K562 (cell line): Measurements from ENCODE around the gene LILRA2. TPM values are rescaled to one million over a fixed set of nuclear protein-coding genes. Genes with fewer than 3 reads are reported as not detected.

Experiments
- ATAC-seq: fragments of 200-7000 bp; cut with Tn5 transposase; 3 replicates; pipeline ENCODE4 v1.9.1; 2020; ENCODE audit warnings: moderate library complexity
- BruUV-seq: library from RNA; stranded (reverse); fragments of 400-500 nt; replicated peaks from 2 replicates; lab custom pipeline; 2021; lab: Mats Ljungman, UMichigan
- CTCF ChIA-PET: fragments of 300-600 bp; formaldehyde crosslinking; extraction: SDS; loops from one replicate; lab custom pipeline; 2021; ENCODE audit warnings: low intra/inter-chr PET ratio; lab: Yijun Ruan, JAX
- POLR2A ChIA-PET: fragments of 300-600, 350-650 bp; sonication (Branson Sonifier 250); formaldehyde crosslinking; extraction: SDS; loops from one replicate; lab custom pipeline; 2021; ENCODE audit warnings: antibody characterized with exemption, inconsistent platforms; lab: Yijun Ruan, JAX
- DNase-seq, 4 experiments: peaks; one replicate each; pipeline versions ENCODE4 v3.0.0 to v3.0.0-alpha.2; 2011 to 2018; ENCODE audit warnings: low spot score in 3 of 4, mixed read lengths in 3 of 4; ENCODE audit errors: extremely low read depth in 1 of 4
- FAIRE-seq: peaks from 2 replicates; lab custom pipeline; 2011; peaks lifted over from hg19 to GRCh38; lab: Jason Lieb, UNC
- H2AFZ ChIP-seq: 2 replicates; pipeline ENCODE4 v1.6.0; 2011; ENCODE audit warnings: low read depth, low read length, control low read depth, inconsistent platforms
- H3K27ac ChIP-seq: fragments of 200-600 bp; 3 replicates; pipeline ENCODE4 v1.8.0; 2011; ENCODE audit warnings: low read depth, mild to moderate bottlenecking, control low read depth, inconsistent platforms, low read length, moderate library complexity, mixed read lengths; ENCODE audit errors: extremely low read depth
- H3K27me3 ChIP-seq, 2 experiments: fragments of 300-600 bp in 1 of 2; 2 replicates in 1 of 2; 3 replicates in 1 of 2; pipeline versions ENCODE4 v1.6.0 to v1.8.0; 2011; ENCODE audit warnings: inconsistent platforms in 2 of 2, low read length in 2 of 2, mild to moderate bottlenecking in 1 of 2, mixed read lengths in 1 of 2, moderate library complexity in 1 of 2; ENCODE audit not compliant: control insufficient read depth in 2 of 2, insufficient read depth in 2 of 2
- H3K36me3 ChIP-seq: fragments of 300-600 bp; 3 replicates; pipeline ENCODE4 v1.8.0; 2011; ENCODE audit warnings: mild to moderate bottlenecking, low read length, inconsistent platforms; ENCODE audit not compliant: control insufficient read depth, insufficient read depth
- H3K4me1 ChIP-seq, 2 experiments: fragments of 200-600 bp in 1 of 2; replicated peaks in 1 of 2; 2 replicates in 1 of 2; 3 replicates in 1 of 2; pipeline versions ENCODE4 v1.5.1 to v1.8.0; 2011; ENCODE audit warnings: inconsistent platforms in 2 of 2, low read length in 2 of 2, mild to moderate bottlenecking in 1 of 2, mixed read lengths in 1 of 2, moderate library complexity in 1 of 2; ENCODE audit not compliant: control insufficient read depth in 2 of 2, insufficient read depth in 2 of 2
- H3K4me2 ChIP-seq: 2 replicates; pipeline ENCODE4 v1.6.1; 2011; ENCODE audit warnings: low read length, control low read depth, inconsistent platforms, mixed read lengths; ENCODE audit not compliant: insufficient read depth
- H3K4me3 ChIP-seq: fragments of 200-600 bp; sonication (generic), shearing (Covaris generic); 2 replicates; pipeline ENCODE4 v1.5.1; 2016; ENCODE audit warnings: control low read depth, inconsistent platforms
- H3K79me2 ChIP-seq: fragments of 200-600 bp; 3 replicates; pipeline ENCODE4 v1.8.0; 2011; ENCODE audit warnings: low read length, inconsistent platforms; ENCODE audit not compliant: control insufficient read depth, insufficient read depth
- H3K9ac ChIP-seq, 2 experiments: 2 replicates each; pipeline versions ENCODE4 v1.6.0 to v1.6.1; 2011; ENCODE audit warnings: low read depth in 2 of 2, low read length in 2 of 2, control low read depth in 1 of 2, inconsistent platforms in 1 of 2, mild to moderate bottlenecking in 1 of 2, mixed read lengths in 1 of 2; ENCODE audit not compliant: insufficient read depth in 1 of 2
- H3K9me1 ChIP-seq: one replicate; pipeline ENCODE4 v1.6.0; 2011; ENCODE audit warnings: inconsistent platforms, mild to moderate bottlenecking, low read length, moderate library complexity; ENCODE audit not compliant: control insufficient read depth, insufficient read depth
- H3K9me3 ChIP-seq: replicated peaks from 2 replicates; pipeline ENCODE4 v1.5.1; 2011; ENCODE audit warnings: low read depth, low read length, inconsistent platforms; ENCODE audit not compliant: control insufficient read depth, insufficient read depth
- H4K20me1 ChIP-seq: replicated peaks from 2 replicates; pipeline ENCODE4 v1.6.1; 2011; ENCODE audit warnings: low read length, inconsistent platforms, mixed read lengths; ENCODE audit not compliant: control insufficient read depth, insufficient read depth
- ADNP ChIP-seq: fragments of 200-800 bp; sonication (Bioruptor generic); IDR thresholded peaks from 2 replicates; pipeline ENCODE4 v1.6.1; 2016; ENCODE audit warnings: missing genetic modification characterization, missing compliant biosample characterization
- CTCF ChIP-seq, 3 experiments: IDR thresholded peaks in 2 of 3; conservative IDR thresholded peaks in 1 of 3; 2 replicates each; pipeline ENCODE4 v1.5.1; 2011 to 2012; ENCODE audit warnings: low read length in 3 of 3, mild to moderate bottlenecking in 3 of 3, control low read depth in 2 of 3, improper control_type of control experiment in 1 of 3, inconsistent platforms in 1 of 3, low read depth in 1 of 3, mixed read lengths in 1 of 3, moderate library complexity in 1 of 3; ENCODE audit not compliant: insufficient read depth in 2 of 3
- FOS ChIP-seq: IDR thresholded peaks from 3 replicates; pipeline ENCODE4 v1.6.1; 2011; ENCODE audit not compliant: insufficient read length; ENCODE audit errors: extremely low read depth
- FOSL1 ChIP-seq: fragments of 200-800 bp; sonication (Bioruptor generic); conservative IDR thresholded peaks from 2 replicates; pipeline ENCODE4 v1.6.1; 2016; ENCODE audit warnings: missing genetic modification characterization, missing compliant biosample characterization
- HES1 ChIP-seq: fragments of 450-650 bp; IDR thresholded peaks from 2 replicates; pipeline ENCODE4 v1.6.1; 2016; ENCODE audit warnings: low read depth, mild to moderate bottlenecking, moderate library complexity
- MAFG ChIP-seq: fragments of 450-650 bp; conservative IDR thresholded peaks from 2 replicates; pipeline ENCODE4 v1.6.1; 2016; ENCODE audit warnings: missing genetic modification characterization, missing compliant biosample characterization
- MYBL2 ChIP-seq, 2 experiments: fragments of 450-650 bp in 1 of 2; sonication (generic) in 1 of 2; formaldehyde crosslinking in 1 of 2; IDR thresholded peaks; 2 replicates each; pipeline versions ENCODE4 v1.6.1 to v1.8.1; 2017 to 2022; ENCODE audit warnings: borderline replicate concordance in 1 of 2, inconsistent platforms in 1 of 2, low read depth in 1 of 2, mild to moderate bottlenecking in 1 of 2, missing genetic modification reagents in 1 of 2, moderate library complexity in 1 of 2
- PURB ChIP-seq: sonication (generic); formaldehyde crosslinking; IDR thresholded peaks from 2 replicates; pipeline ENCODE4 v1.9.0; 2021; ENCODE audit warnings: low read depth, mild to moderate bottlenecking, missing genetic modification reagents
- RBBP5 ChIP-seq: fragments of 200-600 bp; sonication (generic); IDR thresholded peaks from 2 replicates; pipeline ENCODE4 v1.6.1; 2012; ENCODE audit warnings: borderline replicate concordance, mild to moderate bottlenecking, low read length, control low read depth, inconsistent platforms; ENCODE audit not compliant: insufficient read depth, poor library complexity, severe bottlenecking
- RFX7 ChIP-seq: fragments of 250-450 bp; sonication (Bioruptor Pico); IDR thresholded peaks from 2 replicates; pipeline ENCODE4 v1.5.1; 2021; ENCODE audit warnings: mild to moderate bottlenecking
- SREBF2 ChIP-seq: sonication (generic); formaldehyde crosslinking; IDR thresholded peaks from 2 replicates; pipeline ENCODE4 v1.4.0; 2020; ENCODE audit warnings: mild to moderate bottlenecking, missing genetic modification reagents
- TCF3 ChIP-seq: sonication (generic); formaldehyde crosslinking; IDR thresholded peaks from 2 replicates; pipeline ENCODE4 v1.4.0; 2020; ENCODE audit warnings: mild to moderate bottlenecking, missing genetic modification reagents
- ZNF24 ChIP-seq: fragments of 450-650 bp; IDR thresholded peaks from 2 replicates; pipeline ENCODE4 v1.6.1; 2016
- ZNF274 ChIP-seq: IDR thresholded peaks from 2 replicates; pipeline ENCODE4 v1.6.1; 2011; ENCODE audit warnings: low read depth, mild to moderate bottlenecking, low read length, moderate library complexity, borderline replicate concordance
- ZNF77 ChIP-seq: fragments of 250-450 bp; sonication (Bioruptor Pico); IDR thresholded peaks from 2 replicates; pipeline ENCODE4 v1.5.0; 2020
- WGBS: fragments of 100-300 bp; shearing (Covaris generic); methylation state at CpG from one replicate; pipeline ENCODE4 v1.1.6; 2016; ENCODE audit warnings: low coverage, mixed read lengths; ENCODE audit not compliant: insufficient coverage; ENCODE audit errors: missing lambda C conversion rate; 5-methylcytosine and 5-hydroxymethylcytosine counted together
- in situ Hi-C: fragments of 300-500 bp; cut with MboI; formaldehyde crosslinking; loops from 4 replicates; pipeline ENCODE4 v1.15.0; 2018; ENCODE audit warnings: inconsistent platforms, mixed read lengths
- intact Hi-C: fragments of 100-400 bp; cut with micrococcal nuclease; formaldehyde crosslinking; loops from 2 replicates; pipeline ENCODE4 v1.14.2; 2022
- polyA plus RNA-seq, 8 experiments: library from polyadenylated mRNA; depleted of rRNA in 4 of 8; stranded (reverse) in 5 of 8; unstranded in 3 of 8; fragments of >200 nt; fragmentation: Nextera tagmentation in 2 of 8; fragmentation: Illumina TruSeq in 1 of 8; extraction: Ambion mirVana in 2 of 8; extraction: Trizol in 1 of 8; gene quantifications; 2 replicates each; pipeline versions ENCODE4 v1.2.1 to v1.2.3, GENCODE V29; 2011 to 2014; ENCODE audit warnings: inconsistent platforms in 1 of 8, missing spikeins in 1 of 8
- total RNA-seq, 7 experiments: library from RNA; depleted of rRNA in 6 of 7; stranded (reverse); fragments of >200 nt in 6 of 7; fragmentation: Illumina TruSeq in 2 of 7; extraction: Trizol in 2 of 7; gene quantifications; 2 replicates each; pipeline versions ENCODE4 v1.2.1 to v1.2.3, GENCODE V29; 2011 to 2021; ENCODE audit warnings: low replicate concordance in 1 of 7

LILRA2 gene
- total and polyA plus RNA-seq, 9 of the 15 experiments (the other 6 are each of a cell fraction or from before 2014, with no cell fraction given), result 0.32 to 2.1 (median 0.96) TPM

- no peak for ATAC-seq
- H2AFZ ChIP-seq, result no peak overlapping the region
- 0 out of 2 replicates have a peak, but pooled peaks cover 2% of the 10 kb centered on the region for H4K20me1 ChIP-seq
- H3K9ac ChIP-seq, result no peak overlapping the region
- no peaks in the 10 kb centered on the region for H3K9me1 ChIP-seq
- H3K4me3 ChIP-seq, result no peak overlapping the region
- FAIRE-seq, result no peak
- no peaks in the 10 kb centered on the region for H3K79me2 ChIP-seq
- no TSS peak for BruUV-seq
- in situ Hi-C loops (no loop called here), intact Hi-C loops (no loop called here)
- H3K9me3 ChIP-seq, result no peaks in the 10 kb centered on the region
- peaks cover 24 to 46% of the 10 kb centered on the region in 2 experiments for H3K27me3 ChIP-seq
- no peaks in the 10 kb centered on the region for H3K4me1 ChIP-seq
- no peak overlapping the region for H3K4me2 ChIP-seq
- no peak for DNase-seq
- ChIA-PET POLR2A (interaction anchor here (0.5 kb wide), 1 partner anchor 564 kb away, joined by 3 read pairs; no protein-coding TSS in a partner anchor), CTCF (no interaction called here)
- H3K27ac ChIP-seq, result no peak overlapping the region
- 0% methylated on average over 9 of the region's 9 CpGs for WGBS
- TF ChIP-seq ZNF77 (CRISPR knock-in tag), result no peak
- no peak for TF ChIP-seq FOSL1 (tag)
- TF ChIP-seq HES1, result no peak
- no peak for TF ChIP-seq PURB
- TF ChIP-seq MAFG, result no peak
- TF ChIP-seq FOS, result no peak
- H3K36me3 ChIP-seq, result no peaks in the 10 kb centered on the region
These were observed 38.0 kb upstream of the LILRA2 start for GRCh38 chr19:54535601-54536000.

DNA sequence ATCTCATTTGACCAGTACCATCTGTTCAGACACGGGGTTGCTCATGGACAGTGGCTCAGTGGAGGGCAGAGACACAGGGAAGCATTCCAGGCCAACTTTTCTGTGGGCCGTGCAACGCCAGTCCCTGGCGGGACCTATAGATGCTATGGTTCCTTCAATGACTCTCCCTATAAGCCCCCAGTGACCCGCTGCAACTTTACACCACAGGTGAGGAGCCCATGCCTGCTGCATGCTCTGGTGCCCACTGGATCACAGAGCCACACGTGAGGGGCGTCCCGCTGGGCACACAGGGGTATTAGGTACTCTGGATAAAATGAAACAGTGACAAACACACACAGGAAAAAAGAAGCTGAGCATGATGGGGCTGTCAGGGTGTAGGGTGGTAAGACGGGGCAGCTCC lies 36.6 kb upstream of the LILRA2 start:
- FAIRE-seq (no peak), ATAC-seq (no peak), DNase-seq (no peak)
- Histone ChIP-seq H3K9me3 (no peaks in the 10 kb centered on the region), H3K27ac (no peak overlapping the region), H3K36me3 (no peaks in the 10 kb centered on the region), H3K27me3 (peaks cover 20 to 50% of the 10 kb centered on the region in 2 experiments), H2AFZ (no peak overlapping the region), H3K4me1 (no peaks in the 10 kb centered on the region), H3K4me2 (no peak overlapping the region), H4K20me1 (0 out of 2 replicates have a peak, but pooled peaks cover 2% of the 10 kb centered on the region), H3K9ac (no peak overlapping the region), H3K9me1 (no peaks in the 10 kb centered on the region), H3K4me3 (no peak overlapping the region), H3K79me2 (no peaks in the 10 kb centered on the region)
- 1% methylated on average over 9 of the region's 9 CpGs for WGBS
- ChIA-PET CTCF (no interaction called here), POLR2A (no interaction called here)
- intact Hi-C loops (no loop called here), in situ Hi-C loops (no loop called here)
- BruUV-seq, result no TSS peak
- TF ChIP-seq ZNF24 (no peak), ADNP (no peak), RBBP5 (no peak), RFX7 (CRISPR knock-in tag) (no peak), MYBL2 (IDR thresholded peaks at IDR 0.05; ENCODE audit: low read depth) (no peak), MYBL2 (CRISPR knock-in tag; IDR thresholded peaks at IDR 0.05; ENCODE audit: borderline replicate concordance) (no peak), CTCF (IDR thresholded peaks at IDR 0.05 in 2 of 3, conservative IDR thresholded peaks at IDR 0.05 in 1 of 3; ENCODE audit: insufficient read depth in 2 of 3, low read depth in 1 of 3, low read length in 3 of 3) (no peak), TCF3 (no peak), SREBF2 (CRISPR knock-in tag) (no peak), ZNF274 (no peak)
